HG03457 (cell line): ENCODE measurements around the gene PEPD.

Source experiments
- ATAC-seq: cut with Tn5 transposase; IDR thresholded peaks from one replicate; pipeline ENCODE4 v1.9.1; 2021; ENCODE audit warnings: moderate number of reproducible peaks; ENCODE audit not compliant: unreplicated experiment

Gene PEPD

DNA sequence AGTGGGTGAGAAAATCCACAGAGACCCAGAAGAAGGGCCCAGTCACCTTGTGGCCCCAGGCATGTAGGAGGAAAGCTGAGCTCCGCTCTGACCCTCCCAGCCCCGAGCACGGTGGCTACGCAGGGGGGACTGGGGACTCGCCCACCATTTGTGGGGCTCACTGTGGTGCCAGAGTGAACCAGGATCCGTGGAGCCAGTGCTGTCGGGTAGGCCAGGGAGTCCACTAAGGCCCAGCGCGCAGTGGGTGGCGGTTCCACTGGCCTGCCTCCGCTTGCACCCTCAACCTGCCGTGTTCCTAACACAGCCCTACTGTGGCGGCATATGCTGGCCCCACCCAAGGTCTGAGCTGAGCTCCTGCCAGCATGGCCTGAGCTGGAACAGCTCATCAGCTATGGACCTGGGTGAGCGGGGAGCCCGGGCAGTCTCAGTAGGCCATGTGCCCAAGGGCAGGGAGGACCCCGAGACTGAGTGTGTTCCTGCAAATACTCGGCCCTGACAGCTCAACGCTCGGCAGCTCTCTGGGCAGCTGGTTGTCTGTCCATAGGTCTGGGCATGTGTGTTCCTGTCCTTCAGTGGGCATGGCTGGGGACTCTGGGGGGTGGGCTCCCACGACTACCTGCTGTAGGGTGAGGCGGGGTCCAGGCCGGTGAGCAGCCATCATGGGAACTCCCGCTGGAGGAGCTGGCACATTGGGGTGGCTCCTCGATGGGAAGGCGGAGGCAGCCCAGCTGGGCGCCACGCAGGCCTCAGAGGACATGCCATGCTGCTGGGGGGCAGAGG, 111.5 kb downstream of the PEPD start:
- no peak for ATAC-seq

DNA sequence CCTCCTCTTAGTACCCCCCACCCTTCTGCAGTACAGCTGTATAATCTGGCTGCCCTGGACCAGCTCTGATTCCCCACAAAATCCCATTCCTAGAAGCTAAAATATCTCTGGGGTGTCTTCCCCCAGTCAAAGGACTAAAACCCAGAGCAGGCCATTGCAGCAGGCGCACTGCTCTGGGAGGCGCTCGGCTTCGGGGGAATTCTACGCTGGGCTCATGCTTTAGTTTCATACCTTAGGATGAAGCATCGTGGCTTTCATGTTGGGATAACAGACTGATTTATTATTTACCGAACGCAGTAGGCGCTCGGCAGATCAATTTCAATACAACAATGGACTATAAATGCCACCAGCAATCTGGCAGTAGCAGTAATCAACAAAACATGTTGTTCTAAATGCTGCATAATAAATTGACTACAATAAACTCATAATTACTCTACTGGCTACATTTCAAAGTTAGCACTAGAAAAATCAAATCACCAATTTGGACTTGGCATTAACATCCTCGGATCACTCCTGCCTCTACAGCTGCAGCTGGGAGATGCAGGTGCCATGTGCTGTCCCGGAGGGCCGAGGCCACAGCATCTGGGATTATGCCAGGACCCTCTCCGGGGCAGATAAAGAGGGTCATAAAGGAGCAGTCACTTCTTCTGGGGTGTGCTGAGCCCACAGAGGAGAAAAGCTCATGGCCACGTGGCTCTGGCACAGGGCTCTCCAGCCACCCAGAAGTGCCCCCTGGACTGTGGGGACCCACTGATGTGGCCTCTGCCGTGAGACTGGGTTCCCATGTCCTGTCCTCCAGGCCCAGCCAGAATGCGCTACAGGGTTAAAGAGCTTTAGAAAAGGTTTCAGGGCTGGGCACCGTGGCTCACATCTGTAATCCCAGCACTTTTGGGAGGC, 112.8 kb downstream of the PEPD start:
- no peak for ATAC-seq

DNA sequence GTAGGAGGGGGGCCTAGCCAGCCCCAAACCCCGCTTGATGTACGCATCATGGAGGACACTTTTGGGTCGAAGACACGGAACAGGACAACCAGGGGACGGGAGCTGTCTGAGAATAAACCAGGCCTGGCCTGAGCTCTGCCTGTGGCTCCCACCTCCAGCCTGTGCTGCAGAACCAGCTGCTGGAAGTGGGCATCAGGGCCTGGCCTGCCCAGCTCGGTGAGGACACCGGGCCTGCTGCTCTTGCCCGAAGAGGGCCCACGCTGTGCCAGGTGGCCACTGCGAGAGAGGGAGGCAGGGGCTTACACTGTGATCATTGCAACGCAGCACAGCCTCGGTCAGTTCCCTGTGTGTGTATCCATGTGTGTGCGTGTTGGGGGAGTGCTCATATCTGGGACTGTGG, 113.5 kb downstream of the PEPD start:
- ATAC-seq, result no peak

DNA sequence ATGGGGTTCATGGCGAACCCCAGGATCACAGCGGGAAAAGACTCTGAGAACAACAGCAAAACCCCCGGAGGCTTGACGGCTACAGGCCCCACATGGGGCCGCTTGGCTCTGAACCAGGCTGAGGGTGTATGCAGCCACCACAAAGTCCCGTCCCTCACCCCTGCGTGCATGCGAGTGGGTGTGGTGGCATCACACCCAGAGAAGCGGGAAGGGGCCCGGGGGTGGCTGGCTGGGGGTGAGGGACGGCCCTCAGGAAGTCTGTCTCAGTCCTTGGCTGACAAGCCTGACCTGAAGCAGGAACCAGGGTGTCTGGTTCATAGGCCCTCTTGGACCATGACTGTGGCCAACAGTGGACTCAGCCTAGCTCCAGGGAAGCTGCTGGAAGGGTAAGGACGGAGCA, 113.9 kb downstream of the PEPD start:
- ATAC-seq, result no peak

DNA sequence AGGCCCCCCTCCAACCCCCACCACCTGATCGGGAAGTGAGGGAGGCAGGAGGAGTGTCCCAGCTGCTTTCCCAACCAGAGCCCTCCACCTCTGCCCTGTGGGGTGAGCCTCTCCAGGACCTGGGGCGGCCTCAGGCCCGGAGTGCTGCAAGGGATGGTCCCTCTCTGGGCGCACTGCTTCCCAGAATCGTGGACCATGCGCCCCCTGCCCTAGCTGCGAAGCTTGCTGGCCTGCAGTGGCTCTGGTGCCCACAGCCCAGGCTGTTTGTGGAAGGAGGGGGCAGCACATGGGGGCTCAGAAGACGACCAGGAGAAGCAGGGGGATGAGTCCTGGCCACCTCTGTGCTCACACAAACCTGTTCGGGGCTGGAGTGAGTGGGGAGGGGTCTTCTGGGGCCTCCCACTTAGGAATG, 114.4 kb downstream of the PEPD start:
- no peak for ATAC-seq

DNA sequence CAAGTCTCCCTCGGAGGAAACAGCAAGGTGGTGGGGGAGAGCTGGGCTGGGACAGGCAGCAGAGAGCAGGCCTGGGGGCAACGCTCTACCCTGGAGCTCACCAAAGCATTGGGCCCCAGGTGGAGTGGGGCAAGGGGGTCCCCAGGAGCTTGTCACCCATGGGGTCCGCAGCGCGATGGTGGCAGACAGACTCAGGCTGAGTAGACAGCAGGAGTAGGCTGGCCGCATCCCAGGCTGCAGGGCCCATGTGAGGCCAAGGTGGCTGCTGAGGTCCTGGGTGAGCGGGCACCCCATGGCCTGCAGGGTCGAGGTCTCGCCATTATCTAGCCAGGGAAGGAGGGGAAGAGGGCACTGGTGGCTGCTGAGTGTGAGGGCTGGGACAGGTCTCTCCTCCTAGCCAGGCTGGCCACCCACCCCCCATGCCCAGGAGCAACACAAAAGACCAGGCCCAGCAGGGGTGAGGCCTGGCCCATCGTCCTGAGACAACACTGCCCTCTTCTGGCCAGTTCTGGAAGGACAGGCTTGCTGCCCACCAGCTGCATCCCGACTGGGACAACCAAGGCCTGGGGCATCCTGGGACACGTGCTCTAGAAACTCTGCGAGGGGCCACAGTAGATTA, 115.0 kb downstream of the PEPD start:
- ATAC-seq, result no peak

DNA sequence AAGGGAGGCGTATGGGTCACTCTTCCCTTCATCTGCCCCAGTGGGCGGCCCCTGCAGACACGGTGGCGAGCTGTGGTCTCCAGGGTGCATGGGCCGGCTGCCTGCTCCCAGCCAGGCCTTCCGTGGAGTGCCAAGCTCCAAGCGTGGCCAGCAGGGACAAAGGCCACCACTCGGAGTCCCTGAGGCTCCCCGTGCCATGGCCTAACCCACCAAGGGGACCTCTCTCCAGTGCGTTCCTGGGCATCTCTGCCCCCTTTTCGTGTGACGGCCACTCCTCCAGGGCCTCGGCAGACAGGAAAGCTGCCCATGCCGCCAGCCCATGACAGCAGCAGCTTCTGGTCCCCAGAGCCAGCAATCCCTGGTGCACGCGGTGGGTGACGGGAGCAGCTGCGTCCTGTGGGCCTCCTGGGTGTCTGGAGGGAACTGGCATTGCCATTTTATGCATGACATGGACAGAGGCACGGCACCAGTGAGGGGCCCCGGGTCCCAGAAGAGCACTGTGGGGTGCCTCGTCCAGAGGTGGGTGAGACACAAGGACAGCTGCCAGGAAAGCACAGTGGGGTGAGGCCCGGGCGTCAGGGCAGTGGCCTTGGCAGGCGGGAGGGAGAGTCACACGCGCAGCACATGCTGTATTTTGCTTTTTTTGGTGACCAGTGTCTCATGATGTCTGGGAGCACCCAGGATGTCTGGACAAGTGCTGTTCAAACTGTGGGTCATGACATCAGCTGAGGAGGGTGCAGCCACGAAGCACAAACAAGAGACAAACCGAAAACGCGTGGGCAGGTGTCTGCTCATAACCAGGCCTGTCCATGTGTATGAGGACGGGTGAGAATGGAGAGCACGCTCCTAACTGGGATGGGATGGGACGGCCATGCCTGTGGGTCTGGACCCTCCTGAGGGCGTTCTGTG, 115.8 kb downstream of the PEPD start:
- no peak for ATAC-seq

DNA sequence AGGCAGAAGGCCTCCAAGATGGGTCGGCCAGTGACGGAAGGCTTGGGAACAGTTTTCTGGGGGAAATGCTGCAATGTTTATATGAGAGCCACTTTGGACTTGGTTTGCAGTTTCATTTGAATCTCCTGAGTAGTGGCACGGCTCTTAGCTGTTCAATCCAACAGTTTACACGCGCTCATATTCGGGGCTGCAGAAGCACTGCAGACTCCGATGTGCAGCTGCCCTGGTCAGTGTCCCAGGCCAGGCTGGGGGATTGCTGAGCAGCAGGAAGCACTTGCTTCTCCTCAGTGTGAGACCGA, 116.4 kb downstream of the PEPD start:
- ATAC-seq, result no peak

DNA sequence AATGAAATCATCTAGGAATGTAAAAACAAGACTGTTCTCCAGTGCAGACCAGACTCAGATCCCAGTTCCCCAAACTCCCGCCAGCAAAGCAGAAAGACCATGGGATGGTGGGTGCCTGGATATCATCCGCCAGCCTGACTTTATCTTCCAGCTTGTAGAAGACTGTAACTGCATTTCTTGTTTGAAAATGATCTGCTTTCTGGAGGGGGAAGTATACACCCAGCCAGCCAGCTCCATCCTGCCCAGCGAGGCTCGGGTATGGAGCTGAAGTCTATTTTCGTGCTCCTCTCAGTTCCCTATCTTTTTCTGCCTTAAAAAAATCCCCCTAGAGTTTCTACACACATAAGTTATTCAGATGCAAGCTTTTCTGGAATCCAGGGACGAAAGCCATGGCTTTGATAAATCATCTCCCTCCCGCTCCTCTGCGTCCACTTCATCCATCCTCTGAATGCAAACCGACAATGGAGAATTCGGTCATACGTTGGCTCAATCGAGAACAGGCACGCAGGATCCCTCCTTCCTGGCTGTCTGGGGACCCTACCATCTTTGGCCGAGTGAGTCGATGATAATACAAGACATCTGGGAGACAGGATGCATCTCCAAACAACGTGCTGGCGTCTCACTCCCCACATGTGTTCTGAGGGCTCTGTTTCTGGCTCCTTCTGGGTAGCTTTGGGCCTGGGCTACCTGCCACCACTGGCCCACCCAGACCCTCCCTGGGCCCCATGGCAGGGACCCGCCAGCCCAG, 116.9 kb downstream of the PEPD start:
- ATAC-seq, result no peak

DNA sequence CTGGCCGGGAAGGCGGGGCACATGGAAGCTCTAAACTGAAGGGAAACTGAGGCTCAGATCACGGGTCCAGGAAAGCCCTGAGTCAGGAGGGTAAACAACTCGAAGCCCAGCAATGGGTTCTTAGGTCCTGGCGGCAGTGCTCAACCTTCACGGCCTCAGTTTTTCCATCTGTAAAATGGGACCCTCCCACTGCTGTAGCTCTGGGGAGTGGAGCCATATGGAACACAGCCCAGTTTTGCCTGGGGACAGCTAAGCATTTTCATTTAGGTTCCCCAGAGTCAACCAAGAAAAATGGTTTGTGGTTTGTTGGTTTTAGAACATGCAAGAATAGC, 117.7 kb downstream of the PEPD start:
- ATAC-seq, result no peak

DNA sequence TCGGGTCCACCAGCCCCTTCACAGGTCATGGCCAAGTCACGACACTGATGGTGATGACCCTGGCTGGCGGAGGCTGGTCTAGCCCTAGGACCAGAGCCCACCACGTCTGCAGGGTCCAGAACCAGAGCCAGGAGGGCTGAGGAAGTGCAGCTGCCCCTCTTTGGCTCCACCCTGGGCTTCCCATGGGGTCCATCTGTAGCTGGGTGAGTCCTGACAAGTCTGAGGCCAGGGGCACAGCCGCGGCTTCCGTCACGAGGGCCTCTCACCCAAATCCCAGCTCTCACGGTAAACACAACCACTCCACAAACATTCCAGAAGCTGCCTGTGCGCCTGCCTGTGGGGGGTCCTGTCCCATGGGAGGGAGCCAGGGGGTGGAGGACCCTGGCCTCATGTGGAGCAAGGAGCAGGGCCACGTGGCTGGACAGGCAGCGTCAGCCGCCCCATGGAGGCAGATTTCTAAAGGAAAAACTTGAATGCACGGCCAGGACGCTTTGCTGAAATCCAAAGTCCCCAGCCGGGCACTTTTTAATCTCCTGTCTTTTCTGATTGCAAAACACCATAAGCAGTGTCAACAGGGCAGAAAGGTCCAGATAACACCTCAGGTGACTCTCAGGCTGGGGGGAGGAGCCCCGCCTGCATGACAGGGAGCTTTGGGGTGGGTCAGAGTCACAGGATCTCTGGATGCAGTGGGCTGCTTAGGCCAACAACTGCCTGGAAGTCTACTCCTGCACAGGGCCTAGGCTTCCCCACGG, 118.2 kb downstream of the PEPD start:
- no peak for ATAC-seq

DNA sequence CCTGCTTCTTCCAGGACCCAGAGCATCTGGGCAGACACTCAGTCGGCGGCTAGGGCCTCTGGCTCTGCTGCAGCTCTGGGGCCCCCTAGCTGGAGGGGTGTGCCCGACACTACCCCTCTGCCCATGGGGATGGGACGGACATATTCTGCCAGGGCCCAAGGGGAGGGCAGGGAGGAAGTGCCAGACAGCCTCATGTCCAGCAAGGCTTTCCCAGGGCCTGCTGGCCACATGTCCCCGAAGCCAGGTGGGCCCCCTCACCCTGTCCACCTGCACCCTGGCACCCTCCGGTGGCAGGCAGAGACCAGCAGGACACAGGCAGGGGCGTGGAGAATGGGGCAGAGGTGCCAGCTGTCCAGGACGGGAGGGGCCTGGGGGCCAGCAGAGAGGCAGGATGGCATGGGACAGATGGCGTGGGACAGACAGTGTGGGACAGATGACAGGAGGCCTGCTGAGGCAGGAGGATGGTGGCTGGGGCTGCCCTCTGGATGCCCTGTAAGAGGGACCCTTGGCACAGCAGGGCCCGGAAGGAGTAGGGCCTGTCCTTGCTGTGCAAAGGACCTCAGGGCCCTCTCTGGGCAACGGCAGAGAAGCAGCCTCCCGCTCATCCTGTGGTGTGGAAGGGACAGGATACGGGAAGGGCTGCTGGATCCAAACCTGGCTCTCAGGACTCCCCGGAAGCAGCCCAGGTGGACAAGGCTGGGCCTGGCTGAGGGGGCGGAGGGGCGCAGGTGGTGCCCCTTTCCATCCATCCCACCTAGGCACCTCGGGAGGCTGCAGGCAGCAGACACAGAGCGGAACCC, 119.0 kb downstream of the PEPD start:
- ATAC-seq, result no peak

DNA sequence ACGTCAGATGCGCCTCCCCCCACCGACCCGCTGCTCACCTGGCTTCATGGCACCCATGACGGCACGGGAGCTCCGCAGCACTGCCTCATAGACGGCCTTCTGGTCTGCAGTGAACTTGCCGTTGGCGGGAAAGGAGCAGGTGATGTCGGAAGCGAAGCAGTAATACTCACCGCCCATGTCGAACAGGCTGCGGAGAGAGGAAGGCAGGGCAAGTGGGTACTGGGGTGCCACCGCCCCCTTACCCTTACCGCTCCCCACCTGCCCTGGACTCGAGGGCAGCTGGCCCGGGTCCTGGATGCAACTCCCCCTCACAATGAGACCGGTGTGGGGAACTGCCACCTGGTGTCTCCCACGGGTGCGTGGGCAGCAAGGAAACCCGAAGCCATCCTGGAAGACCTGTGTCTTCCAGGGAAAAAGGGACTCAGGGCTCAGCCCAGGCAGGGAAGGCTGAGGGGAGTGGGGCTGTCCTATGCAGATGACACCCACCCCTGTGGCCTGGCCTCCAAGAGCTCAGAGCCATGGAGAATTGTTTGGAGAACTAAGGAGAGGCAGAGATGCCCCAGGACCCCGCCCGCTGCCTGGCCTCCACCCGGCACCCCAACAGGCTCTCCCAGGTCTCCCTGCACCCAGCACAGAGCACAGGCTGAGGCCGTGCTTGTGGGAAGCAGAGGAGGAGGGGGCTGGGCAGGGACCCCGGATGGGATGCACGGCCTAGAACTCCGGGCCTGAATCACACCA, 119.7 kb downstream of the PEPD start:
- ATAC-seq, result no peak

DNA sequence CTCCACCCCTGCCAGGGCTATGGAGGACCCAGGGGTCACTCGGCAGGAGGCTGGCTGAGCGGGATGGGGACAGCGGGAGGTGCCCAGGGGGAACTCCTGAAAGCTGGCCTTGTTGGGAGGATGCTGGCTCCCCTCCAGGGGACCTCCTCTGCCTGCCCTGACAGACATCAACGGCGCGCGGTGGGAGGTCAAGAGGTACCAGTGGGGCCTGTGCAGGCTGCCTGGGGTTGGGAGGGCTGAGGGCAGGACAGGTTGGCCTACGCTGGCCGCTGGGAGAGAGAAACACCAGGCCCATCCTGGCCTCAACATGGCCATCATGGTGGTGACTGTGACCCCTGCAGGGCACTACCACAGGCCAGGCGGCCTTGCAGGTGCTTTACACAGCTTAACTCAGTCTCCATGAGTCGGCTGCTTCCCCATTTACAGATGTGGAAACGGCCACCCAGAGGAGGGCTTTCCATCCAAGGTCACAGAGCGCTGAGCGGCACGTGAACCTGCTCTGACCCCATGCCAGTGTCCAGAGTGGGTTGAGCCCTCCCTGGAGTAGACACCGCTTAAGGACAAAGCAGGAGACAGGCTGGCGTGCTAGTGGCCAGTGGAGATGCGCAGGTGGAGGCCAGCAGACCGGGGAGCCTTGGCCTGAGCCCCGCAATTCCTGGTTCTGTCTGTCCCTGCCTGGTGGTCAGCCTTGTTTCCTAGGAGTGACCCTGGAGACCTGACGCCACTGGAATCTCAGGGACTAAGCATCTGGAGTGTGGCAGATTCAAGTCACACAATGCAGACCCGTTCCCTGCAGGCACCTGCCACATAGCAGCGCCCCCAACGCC, 120.5 kb downstream of the PEPD start:
- no peak for ATAC-seq

DNA sequence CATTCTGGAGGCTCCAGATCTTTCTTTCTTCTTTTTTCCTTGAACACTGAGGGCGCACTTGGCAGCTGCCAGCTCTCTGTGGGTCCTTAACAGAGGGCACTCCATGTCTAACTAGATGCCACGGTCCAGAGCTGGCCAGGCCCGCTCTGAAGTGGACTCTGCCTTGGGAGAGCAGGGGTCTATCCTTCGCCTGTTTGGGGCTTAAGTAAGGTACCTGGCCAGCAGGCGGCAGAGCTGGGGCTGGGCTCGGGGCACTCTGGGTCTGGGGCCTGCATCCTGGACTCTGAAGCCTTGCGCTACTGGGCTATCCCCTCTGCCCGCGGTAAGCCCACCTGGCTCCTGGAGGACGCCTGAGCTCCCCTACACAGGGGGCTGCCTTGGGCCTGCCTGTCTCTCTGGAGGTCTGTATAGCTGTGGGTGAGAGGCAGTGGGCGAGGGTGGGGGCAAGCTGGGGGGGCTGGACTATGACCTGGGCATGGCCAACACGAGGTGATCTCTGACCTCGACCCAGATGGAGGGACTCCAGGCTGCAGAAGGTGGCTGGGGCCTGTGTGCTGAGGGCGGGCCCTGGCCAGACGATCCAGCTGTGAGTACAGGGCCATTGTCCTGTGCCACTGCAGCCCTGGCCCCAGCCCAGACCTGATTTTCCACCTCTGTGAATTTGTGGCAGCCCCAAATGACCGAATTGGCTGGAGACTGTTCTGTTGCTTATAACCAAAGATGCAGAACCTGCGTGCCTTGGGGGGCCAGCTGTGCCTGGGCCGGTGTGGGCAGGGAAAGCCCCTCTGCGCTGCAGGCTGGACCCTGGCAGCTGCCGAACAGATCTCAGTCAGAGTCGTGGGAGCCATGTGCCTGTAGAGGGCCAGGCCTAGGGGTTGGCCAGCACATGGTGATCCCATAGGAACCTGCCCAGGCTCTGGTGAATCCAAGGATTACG, 121.6 kb downstream of the PEPD start:
- ATAC-seq, result no peak

DNA sequence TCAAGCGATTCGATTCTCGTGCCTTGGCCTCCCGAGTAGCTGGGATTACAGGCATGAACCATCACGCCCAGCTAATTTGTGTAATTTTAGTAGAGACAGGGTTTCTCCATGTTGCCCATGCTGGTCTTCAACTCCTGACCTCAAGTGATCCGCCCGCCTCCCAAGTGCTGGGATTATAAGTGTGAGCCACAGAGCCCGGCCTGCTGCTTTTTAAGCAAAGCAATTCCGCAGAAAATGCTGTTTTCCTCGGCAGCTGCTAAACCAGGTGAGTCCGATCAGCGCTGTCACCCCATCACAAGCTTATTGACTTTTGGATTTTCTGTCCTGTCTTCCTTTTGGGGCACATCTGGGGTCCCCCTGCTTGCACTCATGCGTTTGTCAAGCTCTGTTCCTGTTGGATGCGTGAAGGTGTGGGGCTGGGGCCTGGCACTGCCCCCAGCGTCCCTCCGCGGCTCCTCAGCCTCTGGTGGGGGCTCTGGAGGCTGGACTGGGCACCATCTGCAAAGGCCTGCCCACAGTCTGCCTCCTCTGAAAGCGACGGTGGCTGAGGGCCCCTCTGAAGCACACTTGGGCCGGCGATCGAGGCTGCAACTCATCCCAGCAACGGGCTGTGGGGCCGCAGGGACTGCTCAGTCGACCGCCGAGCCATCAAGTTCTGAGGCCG, 122.4 kb downstream of the PEPD start:
- no peak for ATAC-seq
